Liver (tissue), 9 donors: ENCODE measurements around the gene CDC20. TPM values are rescaled to one million over a fixed set of nuclear protein-coding genes. Genes with fewer than 3 reads are reported as not detected.
A peak's percentile ranks its signal among the peaks of the same experiment; 100 is the strongest.
"Not testable (repeated sequence)": the region's sequence is repeated elsewhere in the genome, so short reads cannot be mapped to it uniquely, and the experiment has no call there.

ENCODE experiments used
- DNase-seq: peaks from one replicate; pipeline ENCODE4 v3.0.0-alpha.2; 2017; ENCODE audit warnings: low spot score
- H3K27ac ChIP-seq, 2 donors: one replicate each; pipeline ENCODE4 v1.7.0; 2013; ENCODE audit warnings: inconsistent platforms in 2 of 2, low read length in 2 of 2, control low read depth in 1 of 2, low read depth in 1 of 2, mild to moderate bottlenecking in 1 of 2
- H3K27me3 ChIP-seq, 4 donors: one replicate each; pipeline versions ENCODE4 v1.6.1 to v1.7.0; 2013; ENCODE audit warnings: low read length in 3 of 4, inconsistent platforms in 1 of 4, mild to moderate bottlenecking in 1 of 4, moderate library complexity in 1 of 4; ENCODE audit not compliant: control insufficient read depth in 4 of 4, insufficient read depth in 4 of 4
- H3K36me3 ChIP-seq, 4 donors: one replicate each; pipeline versions ENCODE4 v1.6.1 to v1.7.0; 2013; ENCODE audit warnings: low read length in 3 of 4, mild to moderate bottlenecking in 3 of 4, low read depth in 1 of 4, moderate library complexity in 1 of 4; ENCODE audit not compliant: control insufficient read depth in 4 of 4, insufficient read depth in 3 of 4
- H3K4me1 ChIP-seq, 4 donors: one replicate each; pipeline versions ENCODE4 v1.6.1 to v1.7.0; 2013; ENCODE audit warnings: low read length in 3 of 4, mild to moderate bottlenecking in 3 of 4, moderate library complexity in 1 of 4; ENCODE audit not compliant: control insufficient read depth in 4 of 4, insufficient read depth in 4 of 4
- H3K4me3 ChIP-seq, 3 donors: one replicate each; pipeline versions ENCODE4 v1.6.1 to v1.7.0; 2013; ENCODE audit warnings: low read length in 3 of 3, control low read depth in 1 of 3, low read depth in 1 of 3, mild to moderate bottlenecking in 1 of 3
- H3K9ac ChIP-seq, 2 donors: one replicate each; pipeline ENCODE4 v1.7.0; 2013; ENCODE audit warnings: low read length in 2 of 2, mild to moderate bottlenecking in 2 of 2, moderate library complexity in 2 of 2, control low read depth in 1 of 2, low read depth in 1 of 2
- H3K9me3 ChIP-seq, 4 donors: one replicate each; pipeline versions ENCODE4 v1.6.1 to v1.7.0; 2013; ENCODE audit warnings: low read length in 3 of 4; ENCODE audit not compliant: control insufficient read depth in 4 of 4
- ATF3 ChIP-seq: IDR thresholded peaks from 2 replicates; pipeline ENCODE4 v1.6.1; 2016; ENCODE audit warnings: antibody characterized with exemption
- CTCF ChIP-seq: fragments of 150-350 bp; IDR thresholded peaks from 2 replicates; pipeline ENCODE4 v1.5.1; 2017; ENCODE audit warnings: improper control_type of control experiment, low read depth, low read length; ENCODE audit not compliant: missing input control
- EGR1 ChIP-seq, 2 donors: IDR thresholded peaks; 2 replicates each; pipeline ENCODE4 v1.6.1; 2016 to 2018; ENCODE audit warnings: antibody characterized with exemption in 2 of 2, low read depth in 2 of 2
- FOXA1 ChIP-seq: IDR thresholded peaks from 2 replicates; pipeline ENCODE4 v1.6.1; 2016; ENCODE audit warnings: antibody characterized with exemption
- FOXA2 ChIP-seq: IDR thresholded peaks from 2 replicates; pipeline ENCODE4 v1.6.1; 2016; ENCODE audit warnings: antibody characterized with exemption
- GABPA ChIP-seq, 2 donors: IDR thresholded peaks in 1 of 2; conservative IDR thresholded peaks in 1 of 2; 2 replicates each; pipeline ENCODE4 v1.6.1; 2016; ENCODE audit warnings: antibody characterized with exemption in 2 of 2, mild to moderate bottlenecking in 1 of 2, moderate library complexity in 1 of 2
- HNF4A ChIP-seq, 2 donors: conservative IDR thresholded peaks; 2 replicates each; pipeline ENCODE4 v1.6.1; 2016; ENCODE audit warnings: antibody characterized with exemption in 2 of 2, mild to moderate bottlenecking in 2 of 2
- HNF4G ChIP-seq: IDR thresholded peaks from 2 replicates; pipeline ENCODE4 v1.6.1; 2016; ENCODE audit warnings: antibody characterized with exemption
- MAX ChIP-seq: IDR thresholded peaks from 2 replicates; pipeline ENCODE4 v1.6.1; 2016; ENCODE audit warnings: antibody characterized with exemption
- NR2F2 ChIP-seq: IDR thresholded peaks from 2 replicates; pipeline ENCODE4 v1.6.1; 2016; ENCODE audit warnings: antibody characterized with exemption
- RAD21 ChIP-seq, 2 donors: IDR thresholded peaks; 2 replicates each; pipeline ENCODE4 v1.6.1; 2016; ENCODE audit warnings: antibody characterized with exemption in 2 of 2, mild to moderate bottlenecking in 2 of 2
- RXRA ChIP-seq, 2 donors: IDR thresholded peaks; 2 replicates each; pipeline ENCODE4 v1.6.1; 2017 to 2018; ENCODE audit warnings: antibody characterized with exemption in 2 of 2, mild to moderate bottlenecking in 1 of 2
- SP1 ChIP-seq: IDR thresholded peaks from 2 replicates; pipeline ENCODE4 v1.6.1; 2018; ENCODE audit warnings: antibody characterized with exemption, mild to moderate bottlenecking
- YY1 ChIP-seq: IDR thresholded peaks from 2 replicates; pipeline ENCODE4 v1.6.1; 2016; ENCODE audit warnings: antibody characterized with exemption, mild to moderate bottlenecking
- WGBS: extraction: QIAGEN DNeasy Blood & Tissue Kit; methylation state at CpG from one replicate; pipeline ENCODE4 v1.1.7; 2013; 5-methylcytosine and 5-hydroxymethylcytosine counted together
- polyA plus RNA-seq, 2 donors: library from polyadenylated mRNA; stranded (reverse) in 1 of 2; unstranded in 1 of 2; fragments of 200-250 nt in 1 of 2; fragments of >200 nt in 1 of 2; fragmentation: Nextera tagmentation in 1 of 2; extraction: Ambion mirVana in 1 of 2; gene quantifications; one replicate each; pipeline versions ENCODE4 v1.2.1 to v1.2.3, GENCODE V29; 2013 to 2015
- total RNA-seq, 2 donors: library from RNA; depleted of rRNA; stranded (reverse); fragments of >200 nt; gene quantifications; one replicate each; pipeline ENCODE4 v1.2.3, GENCODE V29; 2014
- TF ChIP-seq, protein P1 (sequence below): IDR thresholded peaks from 2 replicates; pipeline ENCODE4 v1.6.1; 2016; ENCODE audit warnings: antibody characterized with exemption, mild to moderate bottlenecking
- donor health status: healthy.
- donor health status: healthy.
- donor health status: healthy.
- donor health status: healthy.
- donor health status: healthy.

The CDC20 gene
- total and polyA plus RNA-seq, 4 donors, result 0.25 to 73.4 (median 3.5) TPM

DNA sequence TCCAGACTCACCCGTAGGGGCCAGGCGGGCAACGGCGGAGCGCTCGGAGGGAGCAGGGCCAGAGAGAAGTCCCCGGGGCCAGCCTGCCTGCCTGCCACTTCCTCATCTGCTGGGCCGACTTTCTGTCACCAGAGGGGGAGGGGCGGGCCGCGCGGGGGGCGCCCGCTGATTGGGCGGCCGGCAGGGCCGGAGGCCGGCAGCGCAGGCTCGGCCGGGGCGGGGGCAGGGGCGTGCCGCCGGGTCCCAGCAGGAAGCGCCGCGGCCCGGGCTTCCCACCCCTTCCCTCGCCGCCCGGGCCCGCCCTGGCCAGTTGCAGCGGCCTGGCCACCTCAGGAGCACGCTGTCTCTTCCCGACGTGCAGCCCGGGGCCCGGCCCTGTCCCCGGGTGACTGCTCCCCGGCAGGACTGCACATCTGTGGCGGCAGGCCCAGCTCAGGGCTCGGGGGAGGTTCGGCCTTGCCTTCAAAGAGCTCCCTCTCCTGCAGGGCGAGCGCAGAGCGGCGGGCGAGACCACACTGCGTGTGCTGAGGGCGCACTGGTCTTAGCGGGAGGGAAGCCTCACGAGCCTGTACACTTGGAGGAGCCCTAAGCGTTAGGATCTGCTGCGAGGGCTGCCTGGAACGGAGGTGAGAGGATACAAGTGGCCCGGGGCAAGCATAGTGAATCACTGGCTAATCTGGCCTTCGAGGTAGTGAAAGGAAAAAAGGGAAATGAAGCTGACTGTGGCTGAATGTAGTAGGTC lies 9.3 kb downstream of the CDC20 start, which contains the start of gene ELOVL1:
Gene ELOVL1 (minus strand): TSS at position 108 of the 742 bp plus-strand sequence. CDS start 2,402 bp downstream, outside the sequence.
- Histone ChIP-seq H3K4me1 (peaks cover 7 to 22% (median 16%) of the 10 kb centered on the region in 4 donors), H3K9me3 (no peaks in the 10 kb centered on the region), H3K27ac (peak within 1 kb of the TSS; percentile 86 to 89), H3K9ac (peak within 1 kb of the TSS; percentile 60 to 84), H3K27me3 (no peaks in the 10 kb centered on the region), H3K36me3 (peaks cover 2 to 20% (median 16%) of the 10 kb centered on the region in 4 donors), H3K4me3 (peak within 1 kb of the TSS; percentile 71 to 73 (median 71))
- TF ChIP-seq ATF3 (no peak), HNF4A (conservative IDR thresholded peaks at IDR 0.05) (no peak), GABPA (IDR thresholded peaks at IDR 0.05 in 1 of 2, conservative IDR thresholded peaks at IDR 0.05 in 1 of 2) (no peak), HNF4G (no peak), RXRA (IDR thresholded peaks at IDR 0.05) (peak in 1 of 2 donors; percentile 23), RAD21 (IDR thresholded peaks at IDR 0.05) (peak; percentile 45 to 69), FOXA1 (no peak), SP1 (peak; percentile 48)
- TF ChIP-seq, protein P1, sequence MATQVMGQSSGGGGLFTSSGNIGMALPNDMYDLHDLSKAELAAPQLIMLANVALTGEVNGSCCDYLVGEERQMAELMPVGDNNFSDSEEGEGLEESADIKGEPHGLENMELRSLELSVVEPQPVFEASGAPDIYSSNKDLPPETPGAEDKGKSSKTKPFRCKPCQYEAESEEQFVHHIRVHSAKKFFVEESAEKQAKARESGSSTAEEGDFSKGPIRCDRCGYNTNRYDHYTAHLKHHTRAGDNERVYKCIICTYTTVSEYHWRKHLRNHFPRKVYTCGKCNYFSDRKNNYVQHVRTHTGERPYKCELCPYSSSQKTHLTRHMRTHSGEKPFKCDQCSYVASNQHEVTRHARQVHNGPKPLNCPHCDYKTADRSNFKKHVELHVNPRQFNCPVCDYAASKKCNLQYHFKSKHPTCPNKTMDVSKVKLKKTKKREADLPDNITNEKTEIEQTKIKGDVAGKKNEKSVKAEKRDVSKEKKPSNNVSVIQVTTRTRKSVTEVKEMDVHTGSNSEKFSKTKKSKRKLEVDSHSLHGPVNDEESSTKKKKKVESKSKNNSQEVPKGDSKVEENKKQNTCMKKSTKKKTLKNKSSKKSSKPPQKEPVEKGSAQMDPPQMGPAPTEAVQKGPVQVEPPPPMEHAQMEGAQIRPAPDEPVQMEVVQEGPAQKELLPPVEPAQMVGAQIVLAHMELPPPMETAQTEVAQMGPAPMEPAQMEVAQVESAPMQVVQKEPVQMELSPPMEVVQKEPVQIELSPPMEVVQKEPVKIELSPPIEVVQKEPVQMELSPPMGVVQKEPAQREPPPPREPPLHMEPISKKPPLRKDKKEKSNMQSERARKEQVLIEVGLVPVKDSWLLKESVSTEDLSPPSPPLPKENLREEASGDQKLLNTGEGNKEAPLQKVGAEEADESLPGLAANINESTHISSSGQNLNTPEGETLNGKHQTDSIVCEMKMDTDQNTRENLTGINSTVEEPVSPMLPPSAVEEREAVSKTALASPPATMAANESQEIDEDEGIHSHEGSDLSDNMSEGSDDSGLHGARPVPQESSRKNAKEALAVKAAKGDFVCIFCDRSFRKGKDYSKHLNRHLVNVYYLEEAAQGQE, result no peak
- peak; percentile 93 for DNase-seq
- under 1% methylated on average over 58 of the region's 58 CpGs for WGBS

DNA sequence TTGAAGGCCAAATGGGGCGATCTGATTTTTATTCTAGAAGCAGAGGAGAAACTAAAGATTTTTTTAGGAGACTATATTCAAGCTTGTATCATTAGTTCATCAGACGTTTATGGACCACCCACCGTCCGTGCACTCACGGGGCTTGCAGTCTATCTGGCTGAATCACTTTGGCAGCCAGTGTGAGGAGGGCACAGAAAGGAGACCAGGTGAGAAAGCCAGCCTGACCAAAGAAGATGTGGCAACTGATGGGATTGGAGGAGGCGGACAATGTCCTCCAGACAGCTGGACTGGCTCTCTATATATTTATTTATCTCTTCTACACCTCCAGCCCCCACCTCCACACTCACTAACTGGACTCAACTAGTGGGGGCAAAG lies 9.9 kb downstream of the CDC20 start:
- TF ChIP-seq, protein P1, result no peak
- TF ChIP-seq FOXA1 (no peak), RXRA (IDR thresholded peaks at IDR 0.05) (no peak), EGR1 (IDR thresholded peaks at IDR 0.05; ENCODE audit: low read depth in 2 of 2) (no peak), FOXA2 (no peak), NR2F2 (no peak), YY1 (no peak), CTCF (no peak), HNF4A (conservative IDR thresholded peaks at IDR 0.05) (no peak), MAX (no peak)
- Histone ChIP-seq H3K27ac (peak overlapping the region; percentile 72 to 89), H3K36me3 (peaks cover 2 to 14% (median 14%) of the 10 kb centered on the region in 4 donors), H3K4me3 (peak overlapping the region; percentile 49 to 71 (median 71)), H3K4me1 (peaks cover 11 to 27% (median 19%) of the 10 kb centered on the region in 4 donors), H3K27me3 (no peaks in the 10 kb centered on the region), H3K9me3 (no peaks in the 10 kb centered on the region), H3K9ac (peak overlapping the region; percentile 60 to 84)
- WGBS, result 37% methylated on average over 6 of the region's 6 CpGs
- DNase-seq, result no peak

DNA sequence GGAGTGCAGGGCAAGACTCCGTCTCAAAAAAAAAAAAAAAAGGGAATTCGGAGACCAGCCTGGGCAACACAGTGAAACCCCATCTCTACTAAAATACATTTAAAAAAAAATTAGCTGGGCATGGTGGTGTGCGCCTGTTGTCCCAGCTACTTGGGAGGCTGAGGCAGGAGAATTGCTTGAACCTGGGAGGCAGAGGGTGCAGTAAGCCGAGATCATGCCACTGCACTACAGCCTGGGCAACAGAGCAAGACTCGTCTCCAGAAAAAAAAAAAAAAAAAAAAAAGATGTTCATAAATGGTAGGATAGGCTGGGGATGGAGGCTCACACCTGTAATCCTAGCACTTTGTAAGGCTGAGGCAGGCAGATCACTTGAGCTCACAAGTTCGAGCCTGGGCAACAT lies 11.0 kb downstream of the CDC20 start:
- 97% methylated on average over 6 of the region's 6 CpGs for WGBS
- peaks cover 11 to 32% (median 24%) of the 10 kb centered on the region in 4 donors for H3K4me1 ChIP-seq

More for the DNA sequence above, 11.0 kb downstream of the CDC20 start:
- H3K4me3 ChIP-seq, DNase-seq, H3K9ac ChIP-seq, H3K9me3 ChIP-seq, H3K27ac ChIP-seq, H3K36me3 ChIP-seq, H3K27me3 ChIP-seq: not testable (repeated sequence)
